HepG2 (cell line): ENCODE results near the gene FAM149A. TPM values are rescaled to one million over a fixed set of nuclear protein-coding genes. Genes with fewer than 3 reads are reported as not detected.
A peak's percentile ranks its signal among the peaks of the same experiment; 100 is the strongest.

Experiments
- ATAC-seq: fragments of 200-7000 bp; cut with Tn5 transposase; 3 replicates; pipeline ENCODE4 v1.9.1; 2020; ENCODE audit warnings: mild to moderate bottlenecking, moderate library complexity
- BruUV-seq: library from RNA; stranded (reverse); fragments of 400-500 nt; replicated peaks from 2 replicates; lab custom pipeline; 2021; lab: Mats Ljungman, UMichigan
- CTCF ChIA-PET: fragments of 300-600 bp; formaldehyde crosslinking; extraction: SDS; loops from one replicate; lab custom pipeline; 2021; ENCODE audit warnings: low total read pairs, inconsistent platforms, low intra/inter-chr PET ratio; lab: Yijun Ruan, JAX
- POLR2A ChIA-PET: fragments of 350-600 bp; sonication (Branson Sonifier 250); formaldehyde crosslinking; loops from one replicate; lab custom pipeline; 2020; ENCODE audit warnings: antibody characterized with exemption, inconsistent platforms; lab: Yijun Ruan, JAX
- DNase-seq: peaks from one replicate; pipeline ENCODE4 v3.0.0-alpha.2; 2015; ENCODE audit warnings: low spot score
- FAIRE-seq: peaks from 3 replicates; lab custom pipeline; 2011; peaks lifted over from hg19 to GRCh38; lab: Jason Lieb, UNC
- H2AFZ ChIP-seq: one replicate; pipeline ENCODE4 v1.6.1; 2011; ENCODE audit warnings: low read length, inconsistent platforms
- H3K27ac ChIP-seq: fragments of 300-600 bp; 3 replicates; pipeline ENCODE4 v1.8.0; 2011; ENCODE audit warnings: mixed run types, mild to moderate bottlenecking, mixed read lengths, low read length, inconsistent platforms; ENCODE audit not compliant: insufficient read depth; ENCODE audit errors: extremely low read length
- H3K27me3 ChIP-seq, 2 experiments: fragments of 200-600 bp in 1 of 2; 2 replicates in 1 of 2; 3 replicates in 1 of 2; pipeline versions ENCODE4 v1.6.0 to v1.8.0; 2011; ENCODE audit warnings: low read length in 2 of 2, mild to moderate bottlenecking in 2 of 2, moderate library complexity in 2 of 2, inconsistent platforms in 1 of 2; ENCODE audit not compliant: insufficient read depth in 2 of 2, control insufficient read depth in 1 of 2
- H3K36me3 ChIP-seq, 2 experiments: fragments of 200-600 bp in 1 of 2; replicated peaks in 1 of 2; 2 replicates in 1 of 2; 3 replicates in 1 of 2; pipeline versions ENCODE4 v1.5.1 to v1.8.0; 2011; ENCODE audit warnings: low read length in 2 of 2, inconsistent platforms in 1 of 2; ENCODE audit not compliant: insufficient read depth in 2 of 2, control insufficient read depth in 1 of 2
- H3K4me1 ChIP-seq: 2 replicates; pipeline ENCODE4 v1.5.1; 2012; ENCODE audit warnings: low read length, inconsistent platforms; ENCODE audit not compliant: insufficient read depth
- H3K4me2 ChIP-seq: 2 replicates; pipeline ENCODE4 v1.6.0; 2011; ENCODE audit warnings: low read depth, low read length, inconsistent platforms
- H3K4me3 ChIP-seq, 3 experiments: fragments of 200-600 bp in 1 of 3; sonication (generic), shearing (Covaris generic) in 1 of 3; replicated peaks in 1 of 3; 2 replicates each; pipeline ENCODE4 v1.5.1; 2011 to 2016; ENCODE audit warnings: low read length in 3 of 3, inconsistent platforms in 2 of 3, low read depth in 2 of 3, mild to moderate bottlenecking in 2 of 3, control low read depth in 1 of 3, mixed read lengths in 1 of 3; ENCODE audit not compliant: insufficient read depth in 1 of 3
- H3K79me2 ChIP-seq: one replicate; pipeline ENCODE4 v1.6.1; 2011; ENCODE audit warnings: low read length, inconsistent platforms; ENCODE audit not compliant: insufficient read depth
- H3K9ac ChIP-seq: 2 replicates; pipeline ENCODE4 v1.6.0; 2011; ENCODE audit warnings: mild to moderate bottlenecking, low read depth, low read length, inconsistent platforms; ENCODE audit not compliant: insufficient read depth
- H3K9me3 ChIP-seq: 2 replicates; pipeline ENCODE4 v1.5.1; 2012; ENCODE audit warnings: mild to moderate bottlenecking, low read length
- H4K20me1 ChIP-seq: 2 replicates; pipeline ENCODE4 v1.6.0; 2011; ENCODE audit warnings: inconsistent platforms, mild to moderate bottlenecking, low read length, moderate library complexity; ENCODE audit not compliant: insufficient read depth
- GRHL1 ChIP-seq: sonication (generic); formaldehyde crosslinking; conservative IDR thresholded peaks from 2 replicates; pipeline ENCODE4 v1.8.0; 2022; ENCODE audit warnings: missing genetic modification reagents
- MAFF ChIP-seq: IDR thresholded peaks from 2 replicates; pipeline ENCODE4 v1.6.1; 2011; ENCODE audit warnings: low read depth, low read length, improper control_type of control experiment
- MAFK ChIP-seq, 2 experiments: IDR thresholded peaks in 1 of 2; conservative IDR thresholded peaks in 1 of 2; 2 replicates each; pipeline ENCODE4 v1.6.1; 2011; ENCODE audit warnings: improper control_type of control experiment in 2 of 2, low read length in 2 of 2
- MEIS2 ChIP-seq: sonication (generic); formaldehyde crosslinking; IDR thresholded peaks from 2 replicates; pipeline ENCODE4 v1.9.0; 2021; ENCODE audit warnings: mild to moderate bottlenecking, missing genetic modification reagents
- NFATC3 ChIP-seq: sonication (generic); formaldehyde crosslinking; IDR thresholded peaks from 2 replicates; pipeline ENCODE4 v1.5.1; 2020; ENCODE audit warnings: mild to moderate bottlenecking, missing genetic modification reagents
- NFIB ChIP-seq: sonication (generic); formaldehyde crosslinking; IDR thresholded peaks from 2 replicates; pipeline ENCODE4 v1.9.0; 2021; ENCODE audit warnings: missing genetic modification reagents, mild to moderate bottlenecking, borderline replicate concordance
- PRDM4 ChIP-seq: sonication (generic); formaldehyde crosslinking; IDR thresholded peaks from 2 replicates; pipeline ENCODE4 v1.9.0; 2021; ENCODE audit warnings: missing genetic modification reagents, borderline replicate concordance
- ZNF674 ChIP-seq: sonication (generic); formaldehyde crosslinking; IDR thresholded peaks from 2 replicates; pipeline ENCODE4 v1.5.0; 2020; ENCODE audit warnings: low read depth, mild to moderate bottlenecking, missing genetic modification reagents
- ZXDC ChIP-seq: sonication (generic); formaldehyde crosslinking; IDR thresholded peaks from 2 replicates; pipeline ENCODE4 v1.5.0; 2020; ENCODE audit warnings: mild to moderate bottlenecking, missing genetic modification reagents
- WGBS: methylation state at CpG from one replicate; pipeline ENCODE4 v1.1.6; 2017; ENCODE audit warnings: low lambda C conversion rate; 5-methylcytosine and 5-hydroxymethylcytosine counted together
- in situ Hi-C: cut with HindIII; loops from 2 replicates; pipeline ENCODE4 v1.10.0; 2017; ENCODE audit warnings: low pct_unique_long_range_greater_than_20kb; ENCODE audit not compliant: extremely low pct_ligation_motif_present
- intact Hi-C: fragments of 100-400 bp; cut with micrococcal nuclease; formaldehyde crosslinking; loops from one replicate; pipeline ENCODE4 v1.10.0; 2022; ENCODE audit not compliant: unreplicated experiment
- polyA plus RNA-seq, 8 experiments: library from polyadenylated mRNA; depleted of rRNA in 3 of 8; stranded (reverse) in 7 of 8; unstranded in 1 of 8; fragments of >200 nt; fragmentation: Illumina TruSeq in 4 of 8; extraction: Trizol in 4 of 8; gene quantifications; 2 replicates each; pipeline versions ENCODE4 v1.2.1 to v1.2.3, GENCODE V29; 2011 to 2016; ENCODE audit warnings: low read depth in 4 of 8, missing spikeins in 1 of 8, mixed read lengths in 1 of 8; ENCODE audit not compliant: insufficient read depth in 1 of 8
- total RNA-seq, 5 experiments: library from RNA; depleted of rRNA; stranded (reverse); fragments of >200 nt; fragmentation: Illumina TruSeq; extraction: Trizol; gene quantifications; 2 replicates each; pipeline ENCODE4 v1.2.3, GENCODE V29; 2016; ENCODE audit warnings: low read depth in 1 of 5

The FAM149A gene
- total and polyA plus RNA-seq, 2 of the 13 experiments (the other 11 are each of a cell fraction or from before 2014, with no cell fraction given): not detected

GRCh38 chr4:186158966-186159365 is 54.5 kb downstream of the FAM149A start:
- POLR2A ChIA-PET: no interaction called here
- no peak overlapping the region for H3K4me3 ChIP-seq
- H3K27me3 ChIP-seq: peaks cover 2 to 15% of the 10 kb centered on the region in 2 experiments; a peak in 3 of 5 replicates
- no peaks in the 10 kb centered on the region for H4K20me1 ChIP-seq
- H3K36me3 ChIP-seq: no peaks in the 10 kb centered on the region
- H3K27ac ChIP-seq: no peak overlapping the region
- intact Hi-C loops: no loop called here
- H3K79me2 ChIP-seq: no peaks in the 10 kb centered on the region
- H2AFZ ChIP-seq: no peak overlapping the region
- no peak overlapping the region for H3K9ac ChIP-seq
- DNase-seq: no peak
- TF ChIP-seq ZXDC (CRISPR knock-in tag) (no peak), NFIB (no peak), MAFF (peak; percentile 82), MAFK (conservative IDR thresholded peaks at IDR 0.05 in 1 of 2, IDR thresholded peaks at IDR 0.05 in 1 of 2; ENCODE audit: low read length in 2 of 2) (peak; percentile 71 to 89), ZNF674 (no peak), MEIS2 (CRISPR knock-in tag) (no peak)
- TF ChIP-seq, all 625 proteins: peak for 2
- CTCF ChIA-PET: no interaction called here
- Histone ChIP-seq H3K4me2 (no peak overlapping the region), H3K9me3 (no peaks in the 10 kb centered on the region), H3K4me1 (no peaks in the 10 kb centered on the region)
- in situ Hi-C loops: no loop called here
- no peak for FAIRE-seq
- no TSS peak for BruUV-seq
- WGBS: 40% methylated on average over 5 of the region's 5 CpGs
- no peak for ATAC-seq

- Histone ChIP-seq H3K36me3 (no peaks in the 10 kb centered on the region), H2AFZ (no peak overlapping the region), H3K9me3 (no peaks in the 10 kb centered on the region), H3K4me1 (no peaks in the 10 kb centered on the region), H3K27me3 (peaks cover 3 to 15% of the 10 kb centered on the region in 2 experiments; a peak in 3 of 5 replicates), H3K9ac (no peak overlapping the region), H3K4me3 (no peak overlapping the region), H3K27ac (no peak overlapping the region), H3K79me2 (no peaks in the 10 kb centered on the region), H4K20me1 (no peaks in the 10 kb centered on the region), H3K4me2 (no peak overlapping the region)
- TF ChIP-seq PRDM4 (CRISPR knock-in tag) (no peak), GRHL1 (CRISPR knock-in tag) (no peak), MAFK (conservative IDR thresholded peaks at IDR 0.05 in 1 of 2, IDR thresholded peaks at IDR 0.05 in 1 of 2; ENCODE audit: low read length in 2 of 2) (no peak), NFATC3 (CRISPR knock-in tag) (no peak)
- ChIA-PET POLR2A (no interaction called here), CTCF (no interaction called here)
- intact Hi-C loops (no loop called here), in situ Hi-C loops (no loop called here)
- DNase-seq: no peak
- ATAC-seq: no peak
- 63% methylated on average over 5 of the region's 6 CpGs for WGBS
- FAIRE-seq: no peak
- BruUV-seq: no TSS peak
Measured at GRCh38 chr4:186159613-186160012, 55.1 kb downstream of the FAM149A start.
